SK-N-SH treated with all-trans-retinoic acid at 6 μM for 48 hours (cell line): ENCODE data around the gene MT1H.
A peak's percentile ranks its signal among the peaks of the same experiment; 100 is the strongest.

Experiments used
- ATAC-seq: fragments of 200-7000 bp; cut with Tn5 transposase; 3 replicates; pipeline ENCODE4 v1.9.1; 2020; ENCODE audit warnings: mild to moderate bottlenecking, moderate library complexity
- ARNTL ChIP-seq: fragments of 450-650 bp; formaldehyde crosslinking; IDR thresholded peaks from 2 replicates; pipeline ENCODE4 v1.5.0; 2020; ENCODE audit warnings: low read depth, mild to moderate bottlenecking, moderate library complexity, borderline replicate concordance
- BACH2 ChIP-seq: fragments of 250-450 bp; sonication (Bioruptor Pico); IDR thresholded peaks from 2 replicates; pipeline ENCODE4 v1.9.0; 2021; ENCODE audit warnings: mild to moderate bottlenecking, borderline replicate concordance
- CREB5 ChIP-seq: fragments of 250-450 bp; sonication (Bioruptor Pico); IDR thresholded peaks from 2 replicates; pipeline ENCODE4 v1.5.1; 2020; ENCODE audit warnings: low read depth, mild to moderate bottlenecking, moderate library complexity
- CSDC2 ChIP-seq: fragments of 250-450 bp; sonication (Bioruptor Pico); IDR thresholded peaks from 2 replicates; pipeline ENCODE4 v1.5.0; 2020; ENCODE audit warnings: mild to moderate bottlenecking, moderate library complexity
- ESRRG ChIP-seq: fragments of 250-450 bp; sonication (Bioruptor Pico); IDR thresholded peaks from 2 replicates; pipeline ENCODE4 v1.6.1; 2021; ENCODE audit warnings: mild to moderate bottlenecking
- GLIS3 ChIP-seq: fragments of 250-450 bp; sonication (Bioruptor Pico); IDR thresholded peaks from 2 replicates; pipeline ENCODE4 v1.5.0; 2020; ENCODE audit warnings: mild to moderate bottlenecking, moderate library complexity
- OSR1 ChIP-seq: fragments of 250-450 bp; sonication (Bioruptor Pico); IDR thresholded peaks from 2 replicates; pipeline ENCODE4 v1.8.0; 2022; ENCODE audit warnings: moderate library complexity, mild to moderate bottlenecking, inconsistent platforms
- PATZ1 ChIP-seq: fragments of 250-450 bp; sonication (Bioruptor Pico); IDR thresholded peaks from 2 replicates; pipeline ENCODE4 v1.8.0; 2020; ENCODE audit warnings: mild to moderate bottlenecking, moderate library complexity, borderline replicate concordance
- POU6F1 ChIP-seq: fragments of 250-450 bp; sonication (Bioruptor Pico); IDR thresholded peaks from 2 replicates; pipeline ENCODE4 v1.8.0; 2021; ENCODE audit warnings: low read depth, mild to moderate bottlenecking, moderate library complexity, borderline replicate concordance
- RARB ChIP-seq: fragments of 250-450 bp; sonication (Bioruptor Pico); IDR thresholded peaks from 2 replicates; pipeline ENCODE4 v1.8.0; 2021; ENCODE audit warnings: mild to moderate bottlenecking, moderate library complexity
- TCF4 ChIP-seq: fragments of 250-450 bp; sonication (Bioruptor Pico); IDR thresholded peaks from 2 replicates; pipeline ENCODE4 v1.8.0; 2021; ENCODE audit warnings: mild to moderate bottlenecking, moderate library complexity, borderline replicate concordance
- TOX ChIP-seq: fragments of 250-450 bp; sonication (Bioruptor Pico); IDR thresholded peaks from 2 replicates; pipeline ENCODE4 v1.8.0; 2021; ENCODE audit warnings: mild to moderate bottlenecking, moderate library complexity, borderline replicate concordance
- TSHZ2 ChIP-seq: fragments of 250-450 bp; sonication (Bioruptor Pico); IDR thresholded peaks from 2 replicates; pipeline ENCODE4 v1.5.0; 2020; ENCODE audit warnings: mild to moderate bottlenecking, moderate library complexity
- ZC3H10 ChIP-seq: fragments of 250-450 bp; sonication (Bioruptor Pico); IDR thresholded peaks from 2 replicates; pipeline ENCODE4 v1.5.1; 2021; ENCODE audit warnings: mild to moderate bottlenecking, moderate library complexity
- ZFP3 ChIP-seq: fragments of 250-450 bp; sonication (Bioruptor Pico); IDR thresholded peaks from 2 replicates; pipeline ENCODE4 v1.5.0; 2020; ENCODE audit warnings: mild to moderate bottlenecking, moderate library complexity
- ZNF565 ChIP-seq: fragments of 450-650 bp; formaldehyde crosslinking; conservative IDR thresholded peaks from 2 replicates; pipeline ENCODE4 v1.5.0; 2020; ENCODE audit warnings: low read depth, mild to moderate bottlenecking, moderate library complexity
- ZNF70 ChIP-seq: fragments of 450-650 bp; formaldehyde crosslinking; IDR thresholded peaks from 2 replicates; pipeline ENCODE4 v1.5.0; 2020; ENCODE audit warnings: mild to moderate bottlenecking, moderate library complexity
- ZNF8 ChIP-seq: fragments of 450-650 bp; formaldehyde crosslinking; IDR thresholded peaks from 2 replicates; pipeline ENCODE4 v1.5.0; 2020; ENCODE audit warnings: mild to moderate bottlenecking, moderate library complexity

MT1H gene

GRCh38 chr16:56625943-56626654 lies 43.5 kb upstream of the MT1H start:
- peak; percentile 28 for ATAC-seq

GRCh38 chr16:56626685-56627084 lies 42.9 kb upstream of the MT1H start:
- ATAC-seq, result no peak
- TF ChIP-seq ZC3H10, result no peak
- TF ChIP-seq GLIS3 (CRISPR knock-in tag), result no peak
- TF ChIP-seq RARB (CRISPR knock-in tag), result no peak
- TF ChIP-seq, all 23 proteins: peak for 0

More at GRCh38 chr16:56625943-56626654, 43.5 kb upstream of the MT1H start:
- TF ChIP-seq ARNTL (CRISPR knock-in tag), result no peak
- TF ChIP-seq ZNF565 (CRISPR knock-in tag), result no peak
- TF ChIP-seq TSHZ2 (CRISPR knock-in tag), result no peak
- TF ChIP-seq GLIS3 (CRISPR knock-in tag), result no peak
- no peak for TF ChIP-seq RARB (CRISPR knock-in tag)
- TF ChIP-seq ZNF70 (CRISPR knock-in tag), result no peak
- TF ChIP-seq ZNF8 (CRISPR knock-in tag), result no peak
- no peak for TF ChIP-seq CREB5 (CRISPR knock-in tag)
- TF ChIP-seq ESRRG (CRISPR knock-in tag), result no peak
- TF ChIP-seq TOX, result no peak
- TF ChIP-seq ZC3H10, result no peak
- no peak for TF ChIP-seq OSR1
- TF ChIP-seq PATZ1 (CRISPR knock-in tag), result no peak

GRCh38 chr16:56628486-56629350 lies 40.9 kb upstream of the MT1H start:
- TF ChIP-seq ZFP3 (CRISPR knock-in tag), result no peak
- TF ChIP-seq TCF4 (CRISPR knock-in tag), result no peak
- no peak for TF ChIP-seq GLIS3 (CRISPR knock-in tag)
- TF ChIP-seq BACH2, result no peak
- no peak for TF ChIP-seq OSR1
- TF ChIP-seq POU6F1, result no peak
- TF ChIP-seq CSDC2 (CRISPR knock-in tag), result no peak
- no peak for TF ChIP-seq TSHZ2 (CRISPR knock-in tag)
- no peak for TF ChIP-seq ZNF565 (CRISPR knock-in tag)
- ATAC-seq, result no peak
